NOMO-1 treated with DMSO at 0.1 percent for 48 hours (cell line): ENCODE measurements around the gene PCIF1.
"Not testable (repeated sequence)": the region's sequence is repeated elsewhere in the genome, so short reads cannot be mapped to it uniquely, and the experiment has no call there.

ENCODE experiments used
- DNase-seq: peaks from one replicate; lab custom pipeline; 2025; ENCODE audit not compliant: unreplicated experiment; lab: John Stamatoyannopoulos, UW

The PCIF1 gene

DNA sequence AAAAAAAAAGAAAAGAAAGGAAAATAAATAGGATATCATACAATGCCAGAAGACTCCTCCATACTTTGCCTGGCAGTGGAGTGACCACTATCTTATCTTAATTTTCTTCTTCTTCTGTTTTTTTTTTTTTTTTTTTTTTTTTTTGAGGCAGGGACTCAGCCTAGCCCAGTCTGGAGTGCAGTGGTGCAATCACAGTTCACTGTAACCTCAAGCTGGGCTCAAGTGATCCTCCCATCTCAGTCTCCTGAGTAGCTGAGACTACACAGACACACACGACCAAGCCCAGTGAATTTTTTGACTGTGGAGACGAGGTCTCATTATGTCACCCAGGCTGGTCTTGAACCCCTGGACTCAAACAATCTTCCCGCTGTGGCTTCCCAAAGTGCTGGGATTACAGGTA lies 57.1 kb downstream of the PCIF1 start:
- peak; percentile 53 for DNase-seq

DNA sequence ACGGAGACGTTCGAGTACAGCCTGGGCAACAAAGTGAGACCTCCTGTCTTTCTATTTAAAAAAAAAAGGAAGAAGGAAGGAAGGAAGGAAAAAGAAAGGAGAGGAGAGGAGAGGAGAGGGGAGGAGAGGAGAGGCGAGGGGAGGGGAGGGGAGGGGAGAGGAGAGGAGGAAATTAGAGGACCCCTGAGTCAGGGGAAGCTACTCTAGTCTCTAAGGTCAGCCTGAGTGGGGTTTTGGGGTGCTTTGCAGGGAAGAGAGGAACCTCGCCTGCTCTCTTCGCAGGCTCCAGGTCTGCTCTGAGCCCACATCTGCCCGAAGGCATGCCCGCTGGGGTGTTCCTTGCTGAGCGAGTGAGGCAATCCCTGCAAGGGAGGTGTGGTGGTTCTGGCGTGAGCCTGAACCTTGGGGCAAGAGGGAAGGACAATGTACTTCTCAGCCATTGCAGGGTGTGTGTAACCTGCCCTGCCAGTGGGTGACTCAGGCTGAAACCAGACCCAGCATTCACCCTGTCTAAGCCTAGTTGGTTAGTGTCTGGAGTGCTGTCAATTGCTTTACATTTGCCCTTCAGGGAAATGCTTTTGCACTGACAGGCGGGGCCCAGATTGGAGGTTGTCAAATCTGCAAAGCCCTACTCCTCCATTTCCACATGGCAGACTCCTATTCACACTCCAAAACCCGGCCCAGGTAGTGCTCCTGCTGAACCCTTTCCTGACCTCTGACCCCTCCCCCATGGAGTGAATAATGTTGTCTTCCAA lies 58.9 kb downstream of the PCIF1 start:
- DNase-seq: peak; percentile 90

DNA sequence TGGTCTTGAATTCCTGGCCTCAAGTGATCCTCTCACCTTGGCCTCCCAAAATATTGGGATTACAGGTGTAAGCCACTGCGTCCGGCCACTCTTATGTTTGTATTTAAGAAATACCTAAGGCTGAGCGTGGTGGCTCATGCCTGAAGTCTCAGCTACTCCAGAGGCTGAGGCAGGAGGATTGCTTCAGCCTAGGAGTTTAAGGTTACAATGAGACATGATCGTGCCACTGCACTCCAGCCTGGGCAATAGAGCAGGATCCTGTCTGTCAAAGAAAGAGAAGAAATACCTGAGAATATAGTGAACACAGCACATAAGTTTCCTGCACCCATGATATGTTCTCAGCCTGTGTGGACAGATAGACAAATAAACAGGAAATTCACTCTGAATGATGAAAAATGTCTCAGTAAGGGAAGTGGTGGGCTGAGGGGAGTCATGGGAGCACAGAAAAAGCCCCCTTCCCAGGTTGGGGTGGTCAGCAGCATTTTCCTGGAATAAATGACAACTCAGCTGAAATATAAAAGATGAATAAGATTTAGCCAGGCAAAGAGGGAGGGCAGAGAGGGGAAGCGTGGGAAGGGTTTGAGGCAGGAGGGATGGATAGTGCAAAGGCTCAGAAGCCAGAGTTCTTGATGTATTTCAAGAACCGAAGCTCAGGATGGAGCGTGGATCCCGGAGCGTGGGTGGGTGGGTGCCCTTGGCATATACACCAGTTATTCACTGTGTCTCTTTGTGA lies 60.4 kb downstream of the PCIF1 start:
- DNase-seq: no peak

DNA sequence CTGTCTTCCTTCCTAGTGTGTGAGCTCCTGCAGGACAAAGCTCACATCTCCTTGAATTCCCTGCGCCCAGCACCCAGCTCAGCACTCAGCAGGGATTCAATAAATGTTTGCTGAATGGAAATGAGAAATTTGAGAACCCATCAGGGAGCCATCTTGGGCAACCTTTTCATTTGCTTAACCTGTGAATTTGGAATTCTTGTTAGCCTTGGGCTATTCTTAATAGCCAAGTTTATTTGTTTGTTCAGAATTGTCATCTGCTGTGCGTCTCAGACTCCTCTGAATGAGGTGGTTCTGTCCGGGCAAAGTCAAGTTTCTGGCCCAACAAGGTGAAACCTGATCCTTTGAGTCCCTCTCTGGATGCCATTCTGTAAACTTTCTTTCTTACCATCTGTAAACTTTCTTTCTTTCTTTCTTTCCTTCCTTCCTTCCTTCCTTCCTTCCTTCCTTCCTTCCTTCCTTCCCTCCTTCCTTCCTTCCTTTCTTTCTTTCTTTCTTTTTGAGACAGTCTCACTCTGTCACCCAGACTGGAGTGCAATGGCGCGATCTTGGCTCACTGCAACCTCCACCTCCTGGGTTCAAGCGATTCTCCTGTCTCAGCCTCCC lies 61.1 kb downstream of the PCIF1 start:
- DNase-seq: not testable (repeated sequence)

DNA sequence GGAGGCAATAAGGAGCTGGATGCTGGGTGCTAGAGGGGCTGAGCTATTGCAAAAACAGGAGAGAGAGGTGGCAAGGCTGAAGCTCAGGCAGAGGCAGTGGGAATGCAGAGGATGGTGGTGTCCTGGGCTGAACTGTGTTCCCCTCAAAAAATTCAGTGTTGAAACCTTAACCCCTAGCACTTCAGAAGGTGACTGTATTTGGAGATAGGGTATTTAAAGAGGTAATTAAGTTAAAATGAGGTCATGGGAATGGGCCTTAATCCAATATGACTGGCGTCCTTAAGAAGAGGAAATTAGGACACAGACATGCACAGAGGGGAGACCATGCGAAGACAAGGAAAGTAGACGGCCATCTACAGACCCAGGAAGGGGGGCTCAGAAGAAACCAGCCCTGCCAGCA lies 62.7 kb downstream of the PCIF1 start:
- no peak for DNase-seq
